Endodermal cell (in vitro differentiated cells): ENCODE measurements around the gene KRT34. TPM values are rescaled to one million over a fixed set of nuclear protein-coding genes. Genes with fewer than 3 reads are reported as not detected.

Experiments used
- DNase-seq: peaks from one replicate; pipeline ENCODE4 v3.0.0-alpha.2; 2017
- H3K27ac ChIP-seq: 2 replicates; pipeline ENCODE4 v1.5.1; 2013; ENCODE audit warnings: mild to moderate bottlenecking, low read depth, low read length, moderate library complexity
- H3K27me3 ChIP-seq: 2 replicates; pipeline ENCODE4 v1.6.1; 2013; ENCODE audit warnings: mild to moderate bottlenecking, low read length, moderate library complexity; ENCODE audit not compliant: insufficient read depth, control insufficient read depth, poor library complexity, severe bottlenecking
- H3K36me3 ChIP-seq: 2 replicates; pipeline ENCODE4 v1.7.0; 2013; ENCODE audit warnings: mild to moderate bottlenecking, low read length, moderate library complexity; ENCODE audit not compliant: control insufficient read depth, insufficient read depth
- H3K4me1 ChIP-seq: one replicate; pipeline ENCODE4 v1.7.0; 2013; ENCODE audit warnings: low read length; ENCODE audit not compliant: control insufficient read depth, insufficient read depth
- H3K4me3 ChIP-seq: 2 replicates; pipeline ENCODE4 v1.5.1; 2013; ENCODE audit warnings: mild to moderate bottlenecking, low read length, moderate library complexity
- H3K9ac ChIP-seq: 2 replicates; pipeline ENCODE4 v1.6.1; 2013; ENCODE audit warnings: mild to moderate bottlenecking, low read length, moderate library complexity; ENCODE audit not compliant: poor library complexity, severe bottlenecking; ENCODE audit errors: extremely low read depth
- H3K9me3 ChIP-seq: 2 replicates; pipeline ENCODE4 v1.6.1; 2013; ENCODE audit warnings: mild to moderate bottlenecking, low read length, moderate library complexity; ENCODE audit not compliant: control insufficient read depth
- H3K27ac Mint-ChIP-seq: 2 replicates; pipeline ENCODE4 v1.8.0; 2020; ENCODE audit warnings: mixed read lengths
- H3K27me3 Mint-ChIP-seq: 2 replicates; pipeline ENCODE4 v1.8.0; 2021; ENCODE audit warnings: mild to moderate bottlenecking, mixed read lengths; ENCODE audit not compliant: insufficient read depth
- H3K36me3 Mint-ChIP-seq: 2 replicates; pipeline ENCODE4 v1.8.0; 2020; ENCODE audit warnings: low read depth, mixed read lengths
- H3K4me1 Mint-ChIP-seq: 2 replicates; pipeline ENCODE4 v1.8.0; 2020; ENCODE audit warnings: mixed read lengths
- H3K4me3 Mint-ChIP-seq: 2 replicates; pipeline ENCODE4 v1.8.0; 2020; ENCODE audit warnings: mild to moderate bottlenecking, moderate library complexity, mixed read lengths
- H3K9me3 Mint-ChIP-seq: 2 replicates; pipeline ENCODE4 v1.8.0; 2020; ENCODE audit warnings: mild to moderate bottlenecking, mixed read lengths
- CTCF ChIP-seq: fragments of 200-600 bp; sonication (generic); conservative IDR thresholded peaks from 2 replicates; pipeline ENCODE4 v1.5.0; 2021; ENCODE audit warnings: antibody characterized with exemption, mild to moderate bottlenecking
- WGBS, 2 experiments: methylation state at CpG; one replicate each; pipeline versions ENCODE4 v1.1.5 to v1.1.7; 2013; ENCODE audit warnings: missing lambda C conversion rate in 2 of 2, mixed read lengths in 1 of 2; ENCODE audit not compliant: insufficient coverage in 1 of 2, insufficient read length in 1 of 2; 5-methylcytosine and 5-hydroxymethylcytosine counted together
- total RNA-seq, 2 donors: library from RNA; stranded (reverse); fragmentation: NEBNext Ultra II Directional in 1 of 2; extraction: Animal tissue kit (Norgen Biotek cat#: 25700) in 1 of 2; gene quantifications; 2 replicates in 1 of 2; 3 replicates in 1 of 2; pipeline ENCODE4 v1.2.1, GENCODE V29; 2021

KRT34 gene
- total RNA-seq, 2 donors from 2014 or later = not detected

GRCh38 chr17:41391535-41391934 is 9.4 kb upstream of the KRT34 start:
- no peak for DNase-seq
- Histone ChIP-seq H3K4me3 (no peak overlapping the region), H3K4me1 (no peaks in the 10 kb centered on the region), H3K9ac (no peak overlapping the region), H3K36me3 (no peaks in the 10 kb centered on the region), H3K27ac (no peak overlapping the region), H3K9me3 (no peaks in the 10 kb centered on the region), H3K27me3 (no peaks in the 10 kb centered on the region)
- no peak for TF ChIP-seq CTCF
- H3K27ac Mint-ChIP-seq = no peak overlapping the region
- H3K9me3 Mint-ChIP-seq = peaks cover 6% of the 10 kb centered on the region
- H3K4me1 Mint-ChIP-seq = no peaks in the 10 kb centered on the region
- WGBS, 2 experiments = 60 to 91% methylated on average over 1 to 2 of the region's 2 CpGs
- H3K36me3 Mint-ChIP-seq = no peaks in the 10 kb centered on the region
- no peaks in the 10 kb centered on the region for H3K27me3 Mint-ChIP-seq
- no peak overlapping the region for H3K4me3 Mint-ChIP-seq

- Mint-ChIP-seq H3K9me3 (peaks cover 6% of the 10 kb centered on the region), H3K4me3 (no peak overlapping the region), H3K27ac (no peak overlapping the region), H3K36me3 (no peaks in the 10 kb centered on the region), H3K27me3 (no peaks in the 10 kb centered on the region), H3K4me1 (no peaks in the 10 kb centered on the region)
- no peaks in the 10 kb centered on the region for H3K27me3 ChIP-seq
- H3K9me3 ChIP-seq = no peaks in the 10 kb centered on the region
- H3K9ac ChIP-seq = no peak overlapping the region
- H3K4me3 ChIP-seq = no peak overlapping the region
- no peak for TF ChIP-seq CTCF
- no peak overlapping the region for H3K27ac ChIP-seq
- 73 to 95% methylated on average over 3 to 7 of the region's 7 CpGs for WGBS, 2 experiments
- no peaks in the 10 kb centered on the region for H3K36me3 ChIP-seq
- peak; percentile 5 for DNase-seq
- no peaks in the 10 kb centered on the region for H3K4me1 ChIP-seq
These were observed 8.4 kb upstream of the KRT34 start for GRCh38 chr17:41390411-41390938.

- no peaks in the 10 kb centered on the region for H3K36me3 Mint-ChIP-seq
- WGBS, 2 experiments = 82 to 100% methylated on average over 2 to 4 of the region's 4 CpGs
- Histone ChIP-seq H3K4me3 (no peak overlapping the region), H3K9me3 (no peaks in the 10 kb centered on the region), H3K27me3 (no peaks in the 10 kb centered on the region), H3K9ac (no peak overlapping the region), H3K4me1 (no peaks in the 10 kb centered on the region), H3K27ac (no peak overlapping the region), H3K36me3 (no peaks in the 10 kb centered on the region)
- H3K9me3 Mint-ChIP-seq = peaks cover 6% of the 10 kb centered on the region
- no peak for TF ChIP-seq CTCF
- H3K4me1 Mint-ChIP-seq = no peaks in the 10 kb centered on the region
- H3K4me3 Mint-ChIP-seq = no peak overlapping the region
- DNase-seq = peak; percentile 20
- H3K27ac Mint-ChIP-seq = no peak overlapping the region
- no peaks in the 10 kb centered on the region for H3K27me3 Mint-ChIP-seq
These were observed 5.6 kb upstream of the KRT34 start for GRCh38 chr17:41387670-41388069.
